DMS53 (cell line): ENCODE results near the gene RPL13.
A peak's percentile ranks its signal among the peaks of the same experiment; 100 is the strongest.

Experiments
- DNase-seq: peaks from one replicate; lab custom pipeline; 2025; lab: John Stamatoyannopoulos, UW

The RPL13 gene

GRCh38 chr16:89560378-89561141, at the start of gene RPL13:
TSS of gene RPL13 (plus strand) at chr16:89560682. CDS start at chr16:89560960, 278 bp downstream.
- peak; percentile 96 for DNase-seq

- DNase-seq: no peak
Observed at GRCh38 chr16:89511374-89511773, 49.1 kb upstream of the RPL13 start.

- no peak for DNase-seq
Observed at GRCh38 chr16:89512453-89512852, 48.0 kb upstream of the RPL13 start.

GRCh38 chr16:89517128-89517527, 43.4 kb upstream of the RPL13 start:
- peak; percentile 14 for DNase-seq

- no peak for DNase-seq
Observed at GRCh38 chr16:89519881-89520280, 40.6 kb upstream of the RPL13 start.

GRCh38 chr16:89522287-89522686, 38.2 kb upstream of the RPL13 start:
- DNase-seq: no peak

- no peak for DNase-seq
Observed at GRCh38 chr16:89523680-89524344, 36.7 kb upstream of the RPL13 start.

- no peak for DNase-seq
Observed at GRCh38 chr16:89525146-89525913, 35.2 kb upstream of the RPL13 start.

GRCh38 chr16:89529097-89529496, 31.4 kb upstream of the RPL13 start:
- DNase-seq: no peak

GRCh38 chr16:89530401-89531381, 29.8 kb upstream of the RPL13 start:
- DNase-seq: no peak

GRCh38 chr16:89531821-89532526, 28.5 kb upstream of the RPL13 start:
- no peak for DNase-seq

- DNase-seq: no peak
Observed at GRCh38 chr16:89534252-89534756, 26.2 kb upstream of the RPL13 start.

GRCh38 chr16:89536371-89536770, 24.1 kb upstream of the RPL13 start:
- no peak for DNase-seq

GRCh38 chr16:89536886-89537548, 23.5 kb upstream of the RPL13 start:
- DNase-seq: no peak

- DNase-seq: no peak
Observed at GRCh38 chr16:89537549-89537925, 22.9 kb upstream of the RPL13 start.

GRCh38 chr16:89538286-89538685, 22.2 kb upstream of the RPL13 start:
- no peak for DNase-seq

- no peak for DNase-seq
Observed at GRCh38 chr16:89540557-89540956, 19.9 kb upstream of the RPL13 start.

GRCh38 chr16:89541792-89542191, 18.7 kb upstream of the RPL13 start:
- DNase-seq: no peak

GRCh38 chr16:89544113-89544512, 16.4 kb upstream of the RPL13 start:
- DNase-seq: no peak

GRCh38 chr16:89544713-89545043, 15.8 kb upstream of the RPL13 start:
- DNase-seq: no peak
